ENCODE data around the gene ZDHHC14.
"Not testable (repeated sequence)": the region's sequence is repeated elsewhere in the genome, so short reads cannot be mapped to it uniquely, and the experiment has no call there.

ZDHHC14 gene

DNA sequence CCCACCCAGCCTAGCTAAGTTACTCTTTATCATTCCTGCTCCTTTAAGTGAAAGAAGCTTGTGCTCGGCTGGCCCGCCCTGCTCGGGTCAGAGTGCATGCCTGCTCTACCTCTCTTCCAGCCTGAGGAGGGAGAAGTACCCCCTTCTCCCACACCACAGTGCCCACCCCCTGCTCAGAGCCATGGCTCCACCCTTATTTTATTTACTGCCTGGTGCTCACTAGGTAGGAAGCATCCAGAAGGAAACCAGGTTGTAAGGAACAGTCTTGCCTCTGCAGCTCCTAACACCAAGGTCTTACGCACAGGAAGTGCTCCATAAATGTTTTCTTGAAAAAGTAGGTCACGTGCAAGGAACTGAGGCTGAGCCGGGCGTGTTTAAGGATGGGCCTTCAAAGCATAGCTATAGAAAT lies 336.4 kb downstream of the ZDHHC14 start:
- no peak for DNase-seq (ENCODE audit: low spot score)

DNA sequence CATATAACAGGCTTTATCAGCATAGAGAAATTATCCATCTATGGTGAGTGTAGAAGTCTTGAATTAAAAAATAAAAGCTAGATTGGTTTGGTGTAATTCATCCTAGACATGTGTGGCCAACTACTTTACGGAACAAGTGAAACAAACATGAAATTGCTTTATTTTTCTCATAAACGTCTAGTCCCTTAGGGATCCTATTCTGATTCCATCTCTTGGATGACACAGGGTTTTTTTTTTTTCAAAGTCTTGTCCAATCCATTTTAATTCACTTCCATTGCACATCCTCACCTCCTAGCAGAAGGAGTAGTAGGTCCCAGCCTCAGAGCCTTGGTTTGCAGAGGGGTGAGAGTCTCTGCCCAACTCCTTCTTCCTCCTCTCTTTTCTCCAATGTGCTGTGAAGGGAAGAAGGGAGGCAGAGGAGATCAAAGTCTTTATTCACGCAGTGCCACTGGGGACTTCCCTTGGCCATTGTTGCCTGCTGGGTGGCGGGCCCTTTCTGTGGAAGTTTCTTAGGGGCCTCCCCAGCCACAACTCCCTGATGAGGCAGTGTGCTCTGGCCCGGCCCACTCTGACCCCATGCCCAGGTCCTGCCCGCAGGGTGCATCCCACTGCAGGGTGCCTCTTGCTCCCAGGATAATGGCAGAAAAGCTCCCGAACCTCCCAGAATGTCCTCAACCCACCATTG lies 337.7 kb downstream of the ZDHHC14 start:
- no peak for DNase-seq (ENCODE audit: low spot score)

DNA sequence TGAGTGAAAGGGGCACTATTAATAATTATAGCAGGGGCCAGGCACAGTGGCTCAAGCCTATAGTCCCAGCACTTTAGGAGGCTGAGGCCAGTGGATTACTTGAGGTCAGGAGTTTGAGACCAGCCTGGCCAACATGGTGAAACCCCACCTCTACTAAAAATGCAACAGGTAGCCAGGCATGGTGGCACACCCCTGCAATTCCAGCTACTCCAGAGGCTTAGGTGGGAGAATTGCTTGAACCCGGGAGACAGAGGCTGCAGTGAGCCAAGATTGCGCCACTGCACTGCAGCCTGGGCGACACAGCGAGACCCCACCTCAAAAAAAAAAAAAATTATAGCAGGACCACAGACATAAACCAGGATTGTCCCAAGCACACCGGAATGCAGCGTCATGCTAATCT lies 340.0 kb downstream of the ZDHHC14 start:
- not testable (repeated sequence) for DNase-seq (ENCODE audit: low spot score)

DNA sequence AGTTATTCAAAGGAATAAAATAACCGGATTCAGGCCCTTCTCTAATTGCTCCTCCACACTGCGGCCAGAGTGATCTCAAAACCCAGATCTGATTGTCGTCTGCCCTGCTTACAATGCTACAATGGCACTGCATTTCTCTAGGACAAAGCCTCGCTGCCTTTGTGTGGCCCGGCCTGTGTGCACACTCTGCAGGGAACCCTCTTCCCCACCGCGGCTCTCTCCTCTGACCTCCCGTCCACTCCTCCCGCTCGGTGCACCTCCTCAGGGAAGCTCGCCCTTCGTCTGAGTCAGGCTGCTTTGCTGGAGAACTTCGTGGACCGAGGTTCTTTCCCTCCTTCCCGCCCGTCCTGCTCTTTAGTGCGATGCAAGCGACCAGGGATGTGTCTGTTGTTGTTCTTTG lies 340.4 kb downstream of the ZDHHC14 start:
- DNase-seq (ENCODE audit: low spot score) = no peak

DNA sequence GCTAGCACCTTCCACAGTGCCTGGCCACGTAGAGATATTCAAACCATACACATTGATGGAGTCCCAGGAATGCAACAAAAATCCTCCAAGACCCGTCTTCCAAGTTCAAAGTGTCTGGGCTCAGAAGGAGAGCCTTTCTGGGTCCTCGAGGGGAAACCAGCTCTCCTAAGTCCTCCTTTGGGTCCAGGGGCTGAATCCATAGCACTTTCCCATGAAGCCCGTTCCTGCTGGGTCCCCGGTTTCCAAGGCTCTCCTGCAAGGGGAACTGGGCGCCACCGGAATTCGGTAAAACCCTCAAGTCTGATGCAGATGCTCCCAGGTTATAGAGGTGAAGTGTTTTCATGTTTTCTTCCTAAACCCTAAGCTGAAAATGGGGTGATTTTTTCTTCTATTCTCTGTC lies 340.8 kb downstream of the ZDHHC14 start:
- no peak for DNase-seq (ENCODE audit: low spot score)

DNA sequence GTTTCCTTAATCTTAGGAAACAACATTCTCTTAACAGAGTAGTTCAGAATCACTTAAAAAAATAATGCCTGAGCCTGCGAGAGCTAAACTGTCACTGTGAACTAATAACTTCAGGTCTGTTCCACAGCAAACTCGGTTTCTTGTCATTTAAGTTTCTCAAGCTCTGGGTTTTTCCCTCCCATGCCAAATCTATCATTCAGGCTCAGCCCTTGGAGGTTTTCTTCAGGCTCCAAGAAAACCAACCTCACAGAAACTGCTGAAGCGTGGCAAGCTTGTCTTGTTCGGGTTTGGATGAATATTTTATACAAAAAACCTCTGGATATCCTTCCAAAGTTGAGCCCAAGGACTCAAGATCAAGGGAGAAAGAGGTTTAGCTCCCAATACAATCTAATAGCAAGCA lies 342.4 kb downstream of the ZDHHC14 start:
- DNase-seq (ENCODE audit: low spot score) = no peak

DNA sequence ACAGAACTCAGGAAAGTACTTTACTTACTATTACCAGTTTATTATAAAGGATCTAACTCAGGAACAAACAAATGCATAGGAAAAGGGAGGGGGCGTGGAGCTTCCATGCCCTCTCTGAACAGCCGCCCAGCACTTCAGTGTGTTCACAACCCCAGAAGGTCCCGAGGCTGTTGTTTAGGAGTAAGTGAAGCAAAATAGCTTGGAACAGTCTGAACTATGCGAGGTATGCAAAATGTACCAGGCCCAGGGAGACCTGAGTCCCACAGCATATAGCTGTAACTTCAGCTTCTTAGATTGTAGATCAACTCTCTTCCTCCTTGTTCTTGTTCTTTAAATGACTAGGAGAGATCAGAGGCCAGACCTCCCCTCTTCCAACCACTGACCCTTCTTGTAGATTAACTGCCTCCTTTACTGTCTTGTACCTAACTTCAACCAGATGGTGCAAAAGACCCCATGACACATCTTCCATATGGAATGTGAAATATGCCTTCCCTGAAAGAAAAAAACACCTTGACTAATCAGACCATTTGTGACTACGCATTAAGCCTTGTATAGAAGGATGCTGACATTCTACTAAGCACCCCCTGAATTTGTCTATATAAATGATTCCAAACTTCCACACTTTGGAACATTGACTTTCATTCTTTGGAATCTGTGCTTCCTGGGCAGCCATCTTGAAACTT lies 343.3 kb downstream of the ZDHHC14 start:
- DNase-seq (ENCODE audit: low spot score) = no peak

DNA sequence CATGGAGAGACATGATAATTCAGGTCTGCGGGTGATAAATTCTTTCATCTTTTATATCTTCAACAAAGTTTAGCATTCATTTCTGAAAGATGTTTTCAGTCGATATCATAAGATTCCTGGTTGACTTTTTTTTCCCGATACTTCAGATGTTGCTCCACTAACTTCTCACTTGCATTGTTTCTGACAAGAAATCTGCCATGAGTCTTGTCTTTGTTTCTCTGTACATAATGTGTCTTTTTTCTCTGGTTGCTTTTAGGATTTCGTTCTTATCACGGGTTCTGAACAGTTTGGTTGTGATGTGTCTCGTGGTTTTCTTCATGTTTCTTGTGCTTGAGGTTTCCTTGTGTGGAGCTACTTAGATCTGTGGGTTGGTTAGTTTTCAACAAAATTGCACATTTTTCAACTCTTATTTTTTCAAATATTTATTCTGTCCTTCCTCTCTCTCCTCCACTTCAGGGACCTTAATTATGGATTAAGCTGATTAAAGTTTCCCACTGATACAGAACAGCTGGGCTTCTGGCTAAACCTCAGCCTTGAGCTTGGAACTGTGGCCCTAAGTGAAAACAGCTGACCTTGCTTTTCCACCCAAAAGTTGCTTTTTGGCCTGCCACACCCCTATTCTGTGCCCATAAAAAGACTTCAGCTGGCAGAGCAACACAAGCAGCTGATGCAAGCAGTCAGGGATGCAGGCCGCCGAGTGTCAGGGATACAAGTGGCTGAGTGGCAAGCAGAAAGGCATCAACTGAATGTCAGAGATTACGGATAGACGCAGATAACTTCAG lies 344.2 kb downstream of the ZDHHC14 start:
- no peak for DNase-seq (ENCODE audit: low spot score)

DNA sequence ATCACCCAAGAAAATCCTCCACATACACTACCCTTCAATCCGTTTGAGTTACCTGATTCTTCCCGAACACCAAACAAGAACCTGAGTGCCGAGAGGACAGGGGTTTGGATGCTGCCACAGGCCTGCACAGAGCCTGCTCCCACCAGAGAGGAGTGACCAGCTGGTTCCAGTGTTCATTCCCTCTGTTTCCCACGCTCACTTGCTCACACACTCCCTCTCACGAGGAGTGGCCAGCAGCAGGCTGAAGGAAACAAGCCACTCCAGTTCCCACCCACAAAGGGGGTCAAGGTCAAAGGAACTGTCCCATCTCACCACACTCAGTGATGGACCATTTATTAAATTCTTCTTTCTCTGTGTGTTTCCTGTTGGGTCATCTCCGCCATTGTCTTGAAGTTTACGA lies 344.8 kb downstream of the ZDHHC14 start:
- no peak for DNase-seq (ENCODE audit: low spot score)

DNA sequence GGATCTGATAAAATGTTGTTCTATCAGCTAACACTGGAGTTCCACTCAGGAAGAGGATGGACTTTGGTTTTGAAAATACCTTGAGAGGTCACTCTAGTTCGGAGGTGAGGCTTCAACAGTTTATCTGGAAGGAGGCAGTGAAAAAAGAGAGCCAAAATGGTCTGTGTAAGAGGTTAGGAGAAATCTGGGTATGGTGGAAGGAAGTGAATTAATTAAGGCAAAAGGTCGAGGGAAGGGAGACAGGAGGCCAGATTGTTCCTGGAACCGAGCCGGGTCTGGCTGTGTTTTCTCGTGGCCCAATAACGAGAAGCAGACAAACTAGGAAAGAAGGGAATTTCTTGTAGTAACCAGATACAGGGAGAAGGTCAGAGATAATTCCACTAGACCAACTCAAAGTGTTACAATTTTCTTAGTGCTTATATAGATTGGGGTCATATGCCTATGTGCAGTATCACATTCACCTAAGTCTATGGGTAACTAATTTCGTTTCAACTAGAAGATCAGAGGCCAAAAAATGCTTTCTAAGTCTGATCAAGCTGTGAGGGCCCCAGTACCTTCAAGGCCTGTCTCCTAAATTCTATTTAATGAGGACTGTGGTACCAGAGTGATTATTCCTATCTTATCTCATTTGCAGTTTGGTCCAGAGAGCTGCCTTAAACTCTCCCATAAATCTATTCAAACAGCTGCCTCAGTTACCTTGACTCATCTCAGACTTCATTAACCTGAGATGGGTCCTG lies 346.1 kb downstream of the ZDHHC14 start:
- no peak for DNase-seq (ENCODE audit: low spot score)

Data from HuH-7.5 (cell line).